T1000 (cell line): Measurements from ENCODE around the gene KICS2.

Experiments
- DNase-seq: peaks from one replicate; lab custom pipeline; 2025; ENCODE audit warnings: mixed read lengths; lab: John Stamatoyannopoulos, UW

Gene KICS2

DNA sequence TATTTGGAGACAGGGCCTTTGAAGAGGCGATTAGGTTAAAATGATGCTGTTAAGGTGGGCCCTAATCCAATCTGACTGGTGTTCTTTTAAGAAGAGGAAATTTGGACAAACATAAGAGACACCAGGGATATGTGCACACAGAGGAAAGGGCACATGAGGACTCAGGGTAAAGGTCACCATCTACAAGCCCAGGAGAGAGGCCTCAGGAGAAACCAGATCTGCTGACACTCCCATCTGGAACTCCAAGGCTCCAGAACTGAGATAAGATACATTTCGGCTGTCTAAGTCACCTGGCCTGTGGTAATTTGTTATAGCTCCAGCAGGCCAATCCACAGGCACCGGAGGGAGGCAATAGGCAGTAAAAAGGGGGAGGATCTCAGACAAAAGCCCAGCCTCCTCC, 48.6 kb downstream of the KICS2 start:
- DNase-seq, result no peak
